ENCODE data around the gene CSRP1. TPM values are rescaled to one million over a fixed set of nuclear protein-coding genes. Genes with fewer than 3 reads are reported as not detected.
"Not testable (repeated sequence)": the region's sequence is repeated elsewhere in the genome, so short reads cannot be mapped to it uniquely, and the experiment has no call there.

The CSRP1 gene
- total RNA-seq, 1 donor from 2014 or later, result 152 TPM

DNA sequence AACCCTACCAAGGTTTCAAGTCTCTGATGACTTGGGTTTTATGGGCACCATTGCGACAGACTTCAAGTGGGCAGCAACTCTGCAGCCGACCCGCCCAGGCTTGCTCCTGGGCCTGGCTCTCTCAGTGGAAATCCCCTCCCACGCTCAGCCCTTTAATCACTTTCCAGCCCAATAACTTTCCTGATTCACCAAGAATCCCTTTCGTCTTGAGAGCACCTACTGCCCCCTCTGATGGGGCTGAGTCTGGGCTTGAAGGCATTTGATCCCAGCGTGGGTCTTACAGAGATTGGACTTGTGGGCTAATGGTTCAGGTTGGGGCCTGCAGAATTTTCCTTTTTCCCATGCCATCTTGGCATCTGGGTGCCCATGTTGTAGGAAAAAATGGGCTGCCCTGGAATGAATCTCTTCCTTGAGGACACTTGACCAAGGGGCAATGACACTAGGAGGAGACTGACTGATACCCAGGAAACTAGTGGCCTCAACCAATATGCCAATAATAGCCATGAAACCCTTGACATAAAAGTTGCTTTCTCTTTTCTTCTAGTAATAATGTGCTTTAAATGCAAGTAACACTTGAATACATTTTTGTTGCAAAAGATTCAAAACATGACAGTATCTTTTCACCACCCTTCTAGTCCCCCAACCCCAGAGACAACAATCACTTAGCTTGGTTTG is 30.1 kb downstream of the CSRP1 start:
- DNase-seq, result no peak

DNA sequence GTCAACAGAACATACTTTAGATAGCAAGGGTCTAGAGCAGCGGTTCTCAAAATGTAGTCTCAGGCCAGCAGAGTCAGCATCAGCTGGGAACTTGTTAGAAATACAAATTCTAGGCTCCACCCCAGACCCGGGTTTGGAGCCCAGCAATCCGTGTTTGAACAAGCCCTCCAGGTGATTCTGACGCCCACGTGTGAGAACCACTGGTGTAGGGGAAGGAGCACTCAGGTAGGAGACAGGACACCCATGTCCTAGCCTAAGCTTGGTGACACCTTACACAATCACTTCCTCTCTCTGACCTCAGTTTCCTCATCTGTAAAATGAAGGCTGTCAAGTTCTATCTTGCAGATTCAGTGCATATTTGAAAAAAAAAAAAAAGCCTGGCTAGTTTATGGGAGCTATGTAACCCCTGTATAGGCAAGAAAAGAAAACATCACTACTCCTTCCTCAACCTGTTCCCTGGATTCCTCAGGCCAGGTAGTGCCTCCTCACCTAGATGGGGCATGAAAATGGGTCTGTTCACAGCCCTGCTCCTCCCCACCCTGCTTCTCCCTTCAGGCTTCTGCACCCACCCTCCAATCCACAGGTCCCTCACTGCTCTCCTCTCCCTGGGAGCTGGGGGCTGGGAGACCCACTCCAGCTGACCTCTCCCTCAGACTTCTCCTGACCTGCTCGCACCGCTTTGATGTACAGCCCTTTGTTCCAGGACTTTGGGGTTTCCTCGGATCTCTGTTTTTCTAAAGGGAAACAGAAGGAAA is 30.8 kb downstream of the CSRP1 start:
- no peak for DNase-seq

DNA sequence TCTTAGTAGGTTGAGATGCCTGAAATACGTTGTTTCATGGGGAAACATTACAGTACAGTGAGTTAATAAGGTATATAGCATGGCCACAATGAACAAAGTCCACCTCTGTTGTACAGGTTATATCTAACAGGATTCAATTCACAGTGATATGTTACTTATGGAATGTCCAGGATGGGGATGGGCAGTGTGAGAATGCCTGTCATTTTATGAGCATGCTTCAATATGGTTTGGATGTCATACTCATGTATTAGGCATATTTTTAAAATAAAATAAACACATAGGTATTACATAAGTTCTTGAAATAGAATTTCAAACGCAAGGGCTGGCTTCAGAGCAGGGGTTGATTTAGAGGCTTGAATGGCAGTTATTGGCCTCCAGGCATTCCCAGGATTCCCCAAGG is 31.8 kb downstream of the CSRP1 start:
- DNase-seq, result no peak

DNA sequence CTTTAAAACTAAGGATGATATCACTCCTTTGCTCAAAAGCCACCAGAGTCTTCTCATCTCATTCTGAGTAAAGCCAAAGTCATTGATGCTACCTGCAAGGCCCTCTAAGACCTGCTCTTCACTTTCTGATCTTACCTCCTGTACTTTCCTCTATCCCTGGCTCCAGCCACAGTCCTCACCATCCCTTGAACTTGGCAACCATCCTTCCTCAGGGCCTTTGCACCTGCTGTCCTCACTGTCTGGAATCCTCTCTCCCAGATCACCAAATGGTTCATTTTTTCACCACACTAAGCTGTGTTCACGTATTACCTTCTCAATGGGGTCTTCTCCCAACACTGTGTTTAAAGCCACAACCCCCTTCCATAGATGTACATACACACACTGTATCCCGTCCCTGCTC is 33.6 kb downstream of the CSRP1 start:
- DNase-seq, result no peak

DNA sequence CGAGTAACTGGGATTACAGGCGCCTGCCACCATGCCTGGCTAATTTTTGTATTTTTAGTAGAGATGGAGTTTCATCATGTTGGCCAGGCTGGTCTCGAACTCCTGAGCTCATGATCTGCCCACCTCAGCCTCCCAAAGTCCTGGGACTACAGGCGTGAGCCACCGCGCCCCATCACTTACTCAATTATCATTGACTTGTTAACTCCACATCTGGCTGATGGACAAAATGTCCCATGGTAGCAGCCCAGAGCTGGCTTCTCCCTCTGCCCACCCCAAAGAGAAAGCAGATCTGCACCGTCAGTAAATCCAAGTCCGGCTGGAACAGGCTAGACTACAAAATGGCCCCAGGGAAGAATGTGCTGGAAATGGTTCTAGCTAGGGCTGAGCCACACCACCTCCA is 34.6 kb downstream of the CSRP1 start:
- not testable (repeated sequence) for DNase-seq

DNA sequence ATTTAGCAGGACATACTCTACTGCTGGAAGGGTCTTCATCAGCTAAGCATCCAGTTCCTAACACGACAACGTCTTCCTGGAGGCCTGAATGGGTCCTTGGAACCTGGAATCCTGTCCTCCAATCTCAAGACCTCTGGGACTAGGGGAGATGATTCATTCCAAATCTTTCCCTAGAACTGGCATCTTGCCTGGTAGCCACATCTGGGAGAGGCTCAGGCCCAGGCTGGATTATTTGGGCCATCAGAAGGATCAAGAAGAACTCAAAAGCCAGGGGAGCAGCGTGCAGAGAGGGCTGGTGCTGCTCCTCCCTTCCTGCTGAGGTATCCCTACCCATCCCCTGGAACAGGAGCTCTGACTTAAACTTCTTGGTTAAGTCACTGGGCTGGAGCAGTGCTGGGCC is 35.2 kb downstream of the CSRP1 start:
- DNase-seq, result no peak

DNA sequence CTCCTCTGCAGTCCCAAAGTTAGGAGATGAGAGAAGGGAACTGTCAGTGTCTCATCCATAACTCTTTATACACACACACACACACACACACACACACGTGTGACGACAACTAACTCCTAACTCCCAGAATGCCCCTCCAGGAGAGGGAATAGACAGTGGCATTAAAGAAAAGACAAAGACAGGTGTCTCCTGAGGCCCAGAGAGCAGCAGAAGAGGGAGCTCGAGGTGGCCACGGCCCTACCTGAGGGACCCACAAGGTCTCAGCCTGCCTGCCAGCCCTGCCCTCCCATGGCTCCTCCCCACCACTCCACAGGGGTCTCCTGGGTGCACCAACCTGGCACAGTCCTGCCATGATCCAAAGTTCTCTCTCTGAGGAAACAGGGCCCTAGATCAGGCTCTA is 36.3 kb downstream of the CSRP1 start:
- DNase-seq, result no peak

DNA sequence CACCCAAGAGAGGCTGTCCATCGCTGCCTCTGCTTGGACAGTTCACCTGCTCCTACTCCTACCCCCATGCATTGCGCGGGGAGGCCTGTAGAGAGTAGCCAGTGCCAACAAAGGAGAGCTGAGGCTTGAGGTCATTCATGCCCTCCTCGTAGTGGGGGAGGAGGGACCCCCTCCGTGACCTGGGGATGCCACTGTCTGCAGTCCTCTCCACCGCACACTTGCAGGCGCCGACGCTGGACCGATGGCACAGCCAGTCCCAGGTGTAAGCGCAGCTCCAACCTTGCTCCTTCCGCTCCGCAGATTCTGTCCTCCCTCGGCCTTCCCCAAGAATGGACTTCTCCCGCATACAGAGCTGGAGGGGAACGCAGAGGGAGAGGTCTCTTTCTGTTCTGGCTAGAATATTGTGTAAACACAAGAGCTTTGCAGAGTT is 37.3 kb downstream of the CSRP1 start:
- no peak for DNase-seq

DNA sequence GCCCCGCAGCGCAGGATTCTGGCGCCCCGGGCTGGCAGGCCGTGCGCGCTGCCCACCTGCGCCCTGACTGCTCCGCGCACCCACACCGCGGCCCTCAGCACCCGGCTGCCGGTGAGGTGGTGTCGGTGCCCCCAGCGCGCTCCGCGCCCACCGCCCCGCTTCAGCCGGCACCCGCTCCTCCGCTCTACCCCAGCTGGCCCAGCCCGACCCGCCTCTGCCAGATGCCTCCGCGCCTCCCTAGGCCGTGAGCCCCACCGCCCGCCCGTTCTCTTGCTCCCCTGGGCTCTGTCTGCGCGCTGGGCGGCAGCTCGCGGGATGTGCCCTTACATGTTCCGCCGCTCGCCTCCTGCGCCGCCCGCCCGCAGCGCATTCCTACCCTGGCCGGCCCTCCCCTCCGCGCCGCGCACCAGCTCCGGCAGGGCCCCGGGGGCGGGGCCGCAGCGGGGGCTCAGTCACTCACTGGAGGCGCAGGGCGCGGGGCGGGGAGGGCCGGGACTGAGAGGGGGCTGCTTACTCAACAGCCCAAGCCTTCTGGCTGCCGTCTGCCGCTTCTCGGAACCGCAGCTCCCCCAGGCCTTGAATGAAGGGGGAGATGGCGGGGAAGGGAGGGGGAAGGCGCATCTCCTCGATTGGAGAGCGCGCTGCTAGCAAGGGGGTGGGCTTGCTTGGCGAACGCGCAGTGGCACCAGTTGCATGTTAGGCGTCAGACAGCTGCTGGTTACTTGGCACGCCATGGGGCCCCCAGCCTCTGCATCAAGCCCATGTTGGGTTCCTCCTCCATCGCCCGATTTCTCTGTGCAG is 37.9 kb downstream of the CSRP1 start, which contains the start of gene PHLDA3:
Gene PHLDA3 (minus strand): TSS at position 345 of the 801 bp plus-strand sequence. CDS start 402 bp downstream, outside the sequence.
- DNase-seq, result peak; percentile 92

DNA sequence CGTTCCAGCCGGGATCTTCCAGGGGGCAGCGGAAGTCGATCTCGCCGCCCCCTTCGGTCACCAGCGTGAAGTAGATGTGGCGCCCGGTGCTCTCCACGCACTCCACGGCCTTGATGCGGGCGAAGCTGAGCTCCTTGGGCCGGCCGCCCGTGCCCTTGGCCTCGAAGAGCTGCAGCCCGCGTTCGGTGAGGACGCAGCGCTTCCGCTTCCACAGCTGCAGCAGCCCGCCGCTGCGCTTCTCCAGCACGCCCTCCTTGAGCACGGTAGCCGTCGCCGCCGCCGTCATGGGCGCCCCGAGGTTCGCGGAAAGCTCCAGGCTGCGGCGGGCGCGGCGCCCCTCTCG is 38.5 kb downstream of the CSRP1 start:
- peak; percentile 57 for DNase-seq

DNA sequence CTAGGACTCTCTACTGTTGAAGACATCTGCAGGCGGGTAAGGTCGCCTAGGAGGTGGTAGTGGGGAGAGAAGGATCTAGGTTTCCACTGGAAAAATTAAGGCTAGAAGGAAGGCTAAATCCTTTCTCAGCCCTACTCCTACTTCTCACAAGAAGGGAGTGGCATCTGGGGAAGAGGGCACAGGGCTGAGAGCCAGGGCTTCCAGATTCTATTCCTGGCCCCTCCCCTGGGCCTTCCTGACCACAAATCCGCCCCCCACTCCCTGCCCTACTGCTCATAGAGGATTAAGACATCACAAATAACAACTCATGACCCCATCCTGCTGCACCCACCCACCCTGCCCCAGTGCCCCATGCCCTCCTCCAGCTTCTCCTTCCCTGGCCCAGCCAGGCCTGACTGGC is 40.4 kb downstream of the CSRP1 start:
- no peak for DNase-seq

DNA sequence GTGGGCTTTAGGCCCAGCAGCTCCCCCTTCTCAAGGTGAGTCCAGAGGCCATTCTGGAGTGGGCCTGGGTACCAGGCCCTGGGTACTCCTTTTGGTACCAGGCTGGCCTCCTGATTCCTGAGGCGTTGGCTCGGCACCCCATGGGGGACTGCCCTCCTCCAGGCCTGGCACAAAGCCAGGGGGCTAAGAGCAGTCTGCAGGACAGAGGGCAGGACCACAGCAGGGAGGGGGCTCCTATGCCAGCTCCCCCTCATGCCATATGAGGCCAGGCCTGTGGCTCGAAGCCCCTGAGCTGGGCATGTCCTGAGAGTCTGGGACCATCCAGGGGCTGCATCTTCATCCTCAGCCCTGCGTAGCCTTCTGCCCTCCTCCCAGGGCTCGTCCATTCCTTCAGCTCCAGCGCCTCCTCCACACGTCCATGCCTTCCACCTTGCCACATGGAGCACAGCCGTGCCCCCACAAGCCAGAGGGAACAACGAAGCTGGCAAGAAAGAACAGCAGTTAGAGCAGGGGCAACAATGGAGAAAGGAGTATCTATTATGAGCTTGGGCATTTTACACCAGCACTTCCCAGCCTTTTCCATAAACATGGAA is 41.1 kb downstream of the CSRP1 start:
- no peak for DNase-seq

DNA sequence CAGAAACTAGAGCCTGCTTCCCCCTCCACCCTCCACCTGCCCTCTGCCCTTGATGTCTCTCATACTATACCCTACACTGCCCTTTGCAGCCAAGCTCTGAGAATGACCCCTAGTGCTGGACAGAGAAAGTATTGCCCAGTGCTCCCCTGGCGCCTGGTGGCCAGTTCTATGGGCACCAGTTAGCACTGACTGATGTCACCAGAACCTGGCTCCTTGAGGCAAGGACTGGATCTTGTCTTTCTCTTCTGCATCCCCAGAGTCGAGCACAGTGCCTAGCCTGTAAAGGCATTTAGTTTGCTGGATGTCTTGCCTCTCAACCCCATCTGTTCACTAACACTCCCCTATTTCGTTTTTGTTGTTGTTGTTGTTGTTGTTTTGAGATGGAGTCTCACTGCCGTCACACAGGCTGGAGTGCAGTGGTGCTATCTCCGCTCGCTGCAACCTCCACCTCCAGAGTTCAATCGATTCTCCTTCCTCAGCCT is 43.8 kb downstream of the CSRP1 start:
- DNase-seq, result no peak

DNA sequence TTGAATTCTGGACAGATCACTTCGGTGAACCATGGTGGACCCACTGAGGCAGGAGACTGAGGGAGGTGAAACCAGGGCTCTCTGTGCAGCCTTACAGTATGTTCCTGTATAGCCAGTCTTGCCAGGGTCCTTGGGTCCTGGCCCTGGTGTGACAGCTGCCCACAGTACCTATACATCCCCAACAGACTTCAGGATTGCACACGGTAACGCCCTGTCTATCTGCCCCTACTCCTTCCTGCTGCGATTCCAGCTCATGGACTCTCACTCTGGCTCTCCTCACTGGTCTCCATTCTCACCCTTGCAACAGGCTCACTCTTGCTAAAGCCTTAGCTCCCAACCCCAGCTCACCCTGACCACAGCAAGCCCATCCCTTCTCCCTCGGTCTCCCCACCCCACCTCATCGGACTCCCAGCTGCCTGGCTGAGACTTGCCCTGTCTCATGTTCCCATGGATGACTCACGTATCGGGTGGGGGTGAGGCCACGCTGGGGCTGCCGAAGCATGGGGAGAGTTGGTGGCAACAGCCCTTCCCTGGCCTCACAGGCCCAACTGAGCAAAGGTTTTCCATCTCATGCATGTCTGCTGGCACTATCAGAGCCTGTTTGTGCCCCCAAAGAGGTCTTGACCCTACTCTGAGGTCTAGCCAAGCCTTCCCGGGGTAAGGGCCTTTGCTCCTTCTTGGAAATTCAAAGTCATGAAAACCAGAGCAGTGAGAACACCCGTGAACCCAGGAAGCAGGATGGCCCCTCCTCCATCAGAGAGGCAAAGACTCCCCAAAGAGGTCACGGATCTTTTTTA is 45.1 kb downstream of the CSRP1 start:
- DNase-seq, result peak; percentile 81

DNA sequence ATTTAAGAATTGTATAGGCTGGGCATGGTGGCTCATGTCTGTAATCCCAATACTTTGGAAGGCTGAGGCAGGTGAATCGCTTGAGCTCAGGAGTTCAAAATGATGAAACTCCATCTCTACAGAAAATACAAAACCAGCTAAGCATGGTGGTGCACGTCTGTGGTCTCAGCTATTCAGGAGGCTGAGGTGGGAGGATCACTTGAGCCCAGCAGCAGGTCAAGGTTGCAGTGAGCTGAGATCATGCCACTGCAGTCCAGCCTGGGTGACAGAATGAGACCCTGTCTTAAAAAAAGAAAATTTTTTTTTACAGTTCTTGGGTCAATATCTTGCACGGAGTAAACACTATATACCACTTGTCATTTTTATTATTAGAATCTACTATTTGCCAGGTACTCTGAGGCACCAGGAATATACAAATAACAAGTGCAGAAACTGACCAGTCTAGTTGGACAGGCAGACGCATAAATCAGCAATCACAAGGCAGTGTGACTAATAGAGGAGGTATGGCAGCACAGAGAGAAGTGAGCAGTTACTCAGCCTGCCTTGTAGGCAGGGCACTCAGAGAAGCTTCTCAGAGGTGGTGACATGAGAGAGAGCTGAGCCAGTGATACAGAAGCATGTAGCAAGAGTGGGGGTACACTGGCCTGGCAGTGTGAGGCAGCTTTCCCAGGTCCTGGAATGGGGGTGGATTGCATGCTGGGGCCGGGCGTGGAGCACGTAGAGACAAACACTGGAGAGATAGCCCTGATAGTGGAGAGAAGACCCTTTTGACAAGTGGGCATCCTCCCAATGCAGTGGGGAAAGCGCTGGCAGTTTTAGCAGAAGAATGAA is 45.9 kb downstream of the CSRP1 start:
- no peak for DNase-seq

DNA sequence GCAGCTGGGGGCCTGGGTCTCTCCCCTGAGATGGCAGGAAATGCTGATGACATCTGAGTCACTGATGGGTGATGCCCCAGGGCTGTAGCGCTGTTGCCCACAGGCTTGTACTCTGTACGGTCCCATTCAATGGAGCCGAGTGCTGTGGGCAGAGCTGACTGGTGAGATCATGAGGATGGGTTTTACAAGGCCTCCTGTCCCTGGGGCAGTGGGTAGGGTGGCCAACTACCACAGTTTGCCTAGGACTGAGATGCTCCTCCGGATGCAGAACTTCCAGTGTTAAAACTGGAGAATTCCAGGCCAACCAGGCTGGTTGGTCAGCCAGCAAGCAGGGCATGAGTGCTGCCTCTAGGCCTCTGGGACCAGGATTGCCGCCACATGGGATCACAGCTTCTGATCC is 47.1 kb downstream of the CSRP1 start:
- DNase-seq, result no peak

DNA sequence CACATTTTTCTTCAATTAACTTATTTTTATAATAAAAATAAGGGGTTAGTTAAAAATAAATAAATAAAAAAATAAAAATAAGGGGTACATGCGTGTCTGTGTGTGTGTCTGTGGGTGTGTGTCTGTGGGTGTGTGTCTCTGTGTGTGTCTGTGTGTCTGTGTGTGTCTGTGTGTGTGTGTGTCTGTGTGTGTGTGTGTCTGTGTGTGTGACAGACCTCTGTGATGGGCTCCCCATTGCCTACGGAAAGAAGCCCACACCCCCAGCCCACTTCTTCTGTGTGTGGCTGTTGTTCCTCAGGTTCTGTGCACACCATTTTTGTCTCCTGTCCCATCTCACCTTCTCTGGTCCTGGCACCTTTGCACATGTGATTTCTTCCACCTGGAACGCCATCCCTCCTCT is 47.9 kb downstream of the CSRP1 start:
- no peak for DNase-seq

DNA sequence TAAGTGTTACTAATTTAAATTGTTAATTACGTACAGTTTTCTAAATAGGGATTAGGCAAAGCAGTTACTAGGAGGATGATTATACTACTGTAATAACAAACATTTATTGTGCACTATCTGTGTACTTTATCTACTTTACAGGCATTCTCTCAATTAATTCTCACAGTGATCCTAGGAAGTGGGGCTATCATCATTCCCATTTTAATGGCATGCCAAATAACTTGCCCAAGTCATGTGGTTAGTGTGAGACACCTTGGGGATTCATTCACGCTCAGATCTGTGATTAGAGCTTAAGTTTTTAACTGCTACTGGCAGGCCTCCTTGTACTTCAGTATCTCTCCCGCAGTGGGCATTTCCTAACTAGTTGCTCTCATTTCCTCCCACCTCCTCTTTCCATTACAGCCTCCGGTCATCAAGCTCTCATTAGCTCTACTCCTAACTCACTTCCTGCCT is 49.4 kb downstream of the CSRP1 start:
- DNase-seq, result no peak

DNA sequence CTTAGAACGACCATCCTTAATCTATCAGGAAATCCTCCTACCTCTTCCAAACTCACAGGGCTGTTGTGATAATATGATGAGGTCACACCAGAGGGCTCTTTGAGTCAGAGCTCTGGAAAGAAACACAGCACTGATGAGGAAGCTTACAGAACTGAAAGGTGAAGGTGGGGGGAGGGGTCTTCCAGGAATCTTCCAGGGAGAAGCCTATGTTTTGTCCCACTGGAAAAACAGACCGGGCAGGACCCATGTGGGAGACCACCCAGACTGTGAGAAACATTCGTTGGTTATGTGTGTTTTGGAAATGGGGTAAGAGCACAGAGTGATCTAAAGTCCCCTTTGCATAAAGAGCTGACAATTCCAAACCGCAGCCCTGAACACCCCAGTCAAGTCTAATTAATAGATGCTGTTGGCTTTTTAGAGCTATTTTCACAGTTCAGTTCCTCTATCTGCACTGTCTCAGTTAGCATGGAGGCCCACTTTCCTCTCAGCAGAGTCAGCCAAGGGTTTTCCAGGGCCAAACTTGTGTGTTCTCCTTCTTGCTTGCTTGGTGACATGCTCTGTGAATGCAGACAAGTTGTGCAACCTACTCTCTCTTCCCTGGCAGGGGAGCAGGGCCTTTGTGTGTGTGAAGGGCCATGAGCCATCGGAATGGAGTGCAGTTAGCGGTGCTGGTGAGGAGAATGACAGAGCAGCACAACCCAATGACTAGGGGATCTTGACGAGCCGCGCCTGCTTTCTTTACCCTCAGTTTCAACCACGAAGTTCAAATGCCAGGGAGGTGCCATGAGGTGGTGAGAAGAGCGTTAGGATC is 50.2 kb downstream of the CSRP1 start:
- peak; percentile 54 for DNase-seq

DNA sequence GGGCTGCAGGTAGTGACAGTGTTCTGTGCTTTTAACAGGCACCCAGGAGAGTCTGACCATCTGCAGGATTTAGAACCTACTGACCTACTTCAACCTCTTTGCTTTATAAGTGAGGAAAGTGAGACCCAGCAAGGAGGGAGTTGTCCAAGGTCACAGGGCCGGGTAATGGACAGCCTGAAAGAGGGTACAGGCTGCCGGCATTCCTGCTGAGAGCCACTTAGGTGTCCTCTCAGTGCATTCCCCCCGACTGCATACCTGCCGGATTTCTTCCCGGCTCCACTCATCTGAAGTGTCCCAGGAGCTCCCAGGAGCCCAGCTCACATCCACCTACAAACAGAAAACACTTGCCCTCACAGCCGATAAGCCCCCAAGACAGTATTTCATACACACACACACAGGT is 51.8 kb downstream of the CSRP1 start:
- no peak for DNase-seq

Data from tongue (tissue), 2 donors.